Measurements from ENCODE around the gene BAK1.
"Not testable (repeated sequence)": the region's sequence is repeated elsewhere in the genome, so short reads cannot be mapped to it uniquely, and the experiment has no call there.

The BAK1 gene

GRCh38 chr6:33552883-33553282 lies 27.2 kb downstream of the BAK1 start:
- not testable (repeated sequence) for DNase-seq

- DNase-seq, result no peak
Measured at GRCh38 chr6:33552252-33552651, 27.8 kb downstream of the BAK1 start.

GRCh38 chr6:33551538-33551937 lies 28.5 kb downstream of the BAK1 start:
- DNase-seq, result no peak

GRCh38 chr6:33549896-33550295 lies 30.2 kb downstream of the BAK1 start:
- no peak for DNase-seq

- no peak for DNase-seq
Measured at GRCh38 chr6:33549196-33549595, 30.9 kb downstream of the BAK1 start.

GRCh38 chr6:33547499-33547898 lies 32.6 kb downstream of the BAK1 start:
- DNase-seq, result no peak

GRCh38 chr6:33546766-33547165 lies 33.3 kb downstream of the BAK1 start:
- DNase-seq, result no peak

- not testable (repeated sequence) for DNase-seq
Measured at GRCh38 chr6:33545292-33545691, 34.8 kb downstream of the BAK1 start.

GRCh38 chr6:33543116-33543515 lies 37.0 kb downstream of the BAK1 start:
- DNase-seq, result no peak

GRCh38 chr6:33540768-33541167 lies 39.3 kb downstream of the BAK1 start:
- no peak for DNase-seq

GRCh38 chr6:33534702-33535101 lies 45.4 kb downstream of the BAK1 start:
- DNase-seq, result no peak

- DNase-seq, result not testable (repeated sequence)
Measured at GRCh38 chr6:33533163-33533869, 46.8 kb downstream of the BAK1 start.

- DNase-seq, result not testable (repeated sequence)
Measured at GRCh38 chr6:33532431-33532830, 47.6 kb downstream of the BAK1 start.

- DNase-seq, result not testable (repeated sequence)
Measured at GRCh38 chr6:33530617-33531016, 49.5 kb downstream of the BAK1 start.

All from nucleus accumbens (tissue), 56 donors.